Lower leg skin (tissue), 3 donors: ENCODE measurements around the gene PLAC1.

Source experiments
- CTCF ChIP-seq, 3 donors: fragments of 450-650 bp; IDR thresholded peaks; one replicate each; pipeline ENCODE4 v1.5.1; 2016; ENCODE audit warnings: antibody characterized with exemption in 3 of 3, mild to moderate bottlenecking in 3 of 3, moderate library complexity in 2 of 3
- POLR2A ChIP-seq, 2 donors: fragments of 450-650 bp; IDR thresholded peaks; one replicate each; pipeline ENCODE4 v1.6.1; 2016 to 2017; ENCODE audit warnings: antibody characterized with exemption in 2 of 2, mild to moderate bottlenecking in 1 of 2, moderate library complexity in 1 of 2

DNA sequence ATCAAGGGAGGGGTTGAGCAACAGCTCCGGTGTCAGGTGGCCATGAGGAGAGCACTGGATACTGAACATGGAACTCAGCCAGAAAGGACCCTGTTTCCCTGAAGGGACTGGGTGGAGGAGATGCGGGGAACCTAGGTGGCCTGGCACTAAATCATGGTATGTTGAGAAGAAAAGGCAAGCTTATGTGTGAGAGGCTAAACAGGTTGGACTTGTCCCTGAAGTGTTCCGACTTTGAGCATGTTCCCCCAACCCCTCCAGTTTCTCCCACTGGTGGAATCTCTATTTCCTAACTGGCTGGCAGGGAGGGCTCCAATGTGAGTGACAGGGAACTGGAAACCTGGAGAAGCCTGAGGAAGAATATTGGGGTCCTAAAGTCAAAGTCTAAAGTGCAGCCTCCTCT, 69.5 kb downstream of the PLAC1 start:
- TF ChIP-seq CTCF (IDR thresholded peaks at IDR 0.05) (no peak), POLR2A (IDR thresholded peaks at IDR 0.05) (no peak)
